ENCODE results near the gene MOB3B.

DNA sequence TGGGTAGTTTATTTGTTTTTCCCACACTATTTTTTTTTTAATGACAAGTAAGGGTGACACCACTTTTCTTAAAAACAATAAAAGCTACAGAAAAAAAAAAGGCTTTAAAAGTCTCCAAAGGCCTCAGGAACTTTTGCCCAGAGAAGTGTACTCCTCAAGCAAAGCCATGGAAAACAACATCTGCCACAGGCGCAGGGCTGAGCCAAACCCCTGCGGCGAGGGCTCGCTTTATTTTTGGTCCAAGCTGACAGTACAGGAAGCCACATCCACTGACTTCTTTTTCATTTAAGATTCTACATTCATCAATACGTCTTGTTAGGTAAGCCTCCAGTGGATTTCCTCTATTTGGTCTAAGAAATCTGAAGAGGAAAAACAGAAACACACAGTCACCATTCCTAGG, 57.4 kb downstream of the MOB3B start:
- TF ChIP-seq, protein P1, sequence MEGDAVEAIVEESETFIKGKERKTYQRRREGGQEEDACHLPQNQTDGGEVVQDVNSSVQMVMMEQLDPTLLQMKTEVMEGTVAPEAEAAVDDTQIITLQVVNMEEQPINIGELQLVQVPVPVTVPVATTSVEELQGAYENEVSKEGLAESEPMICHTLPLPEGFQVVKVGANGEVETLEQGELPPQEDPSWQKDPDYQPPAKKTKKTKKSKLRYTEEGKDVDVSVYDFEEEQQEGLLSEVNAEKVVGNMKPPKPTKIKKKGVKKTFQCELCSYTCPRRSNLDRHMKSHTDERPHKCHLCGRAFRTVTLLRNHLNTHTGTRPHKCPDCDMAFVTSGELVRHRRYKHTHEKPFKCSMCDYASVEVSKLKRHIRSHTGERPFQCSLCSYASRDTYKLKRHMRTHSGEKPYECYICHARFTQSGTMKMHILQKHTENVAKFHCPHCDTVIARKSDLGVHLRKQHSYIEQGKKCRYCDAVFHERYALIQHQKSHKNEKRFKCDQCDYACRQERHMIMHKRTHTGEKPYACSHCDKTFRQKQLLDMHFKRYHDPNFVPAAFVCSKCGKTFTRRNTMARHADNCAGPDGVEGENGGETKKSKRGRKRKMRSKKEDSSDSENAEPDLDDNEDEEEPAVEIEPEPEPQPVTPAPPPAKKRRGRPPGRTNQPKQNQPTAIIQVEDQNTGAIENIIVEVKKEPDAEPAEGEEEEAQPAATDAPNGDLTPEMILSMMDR (IDR thresholded peaks at IDR 0.05; ENCODE audit: low read depth, low read length, poor library complexity, severe bottlenecking), result no peak
- no peak for TF ChIP-seq EZH2phosphoT487 (IDR thresholded peaks at IDR 0.05; ENCODE audit: borderline replicate concordance, low read length)
